ENCODE data around the gene ADAMTS4. TPM values are rescaled to one million over a fixed set of nuclear protein-coding genes. Genes with fewer than 3 reads are reported as not detected.

Gene ADAMTS4
- total RNA-seq, 1 experiment from 2014 or later, result 0.67 TPM

DNA sequence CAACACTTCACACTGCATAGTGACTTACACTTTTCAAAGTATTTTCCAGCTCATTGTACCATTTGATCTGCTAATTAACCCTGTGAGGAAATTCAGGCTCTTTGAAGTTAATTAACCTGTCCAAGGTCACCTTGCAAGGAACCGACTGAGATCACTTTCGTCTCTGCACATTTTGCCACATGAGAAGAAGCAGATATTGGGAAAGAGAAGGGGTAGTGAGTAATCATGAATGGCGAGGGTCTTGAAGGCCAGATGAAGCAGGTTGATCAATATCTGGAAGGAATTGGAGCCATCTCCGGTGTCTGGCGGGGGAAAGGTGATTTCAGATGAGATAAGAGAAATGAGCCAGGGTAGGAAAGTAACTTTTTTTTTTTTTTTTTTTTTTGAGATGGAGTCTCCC, 21.1 kb upstream of the ADAMTS4 start:
- DNase-seq (ENCODE audit: low read depth), result no peak

DNA sequence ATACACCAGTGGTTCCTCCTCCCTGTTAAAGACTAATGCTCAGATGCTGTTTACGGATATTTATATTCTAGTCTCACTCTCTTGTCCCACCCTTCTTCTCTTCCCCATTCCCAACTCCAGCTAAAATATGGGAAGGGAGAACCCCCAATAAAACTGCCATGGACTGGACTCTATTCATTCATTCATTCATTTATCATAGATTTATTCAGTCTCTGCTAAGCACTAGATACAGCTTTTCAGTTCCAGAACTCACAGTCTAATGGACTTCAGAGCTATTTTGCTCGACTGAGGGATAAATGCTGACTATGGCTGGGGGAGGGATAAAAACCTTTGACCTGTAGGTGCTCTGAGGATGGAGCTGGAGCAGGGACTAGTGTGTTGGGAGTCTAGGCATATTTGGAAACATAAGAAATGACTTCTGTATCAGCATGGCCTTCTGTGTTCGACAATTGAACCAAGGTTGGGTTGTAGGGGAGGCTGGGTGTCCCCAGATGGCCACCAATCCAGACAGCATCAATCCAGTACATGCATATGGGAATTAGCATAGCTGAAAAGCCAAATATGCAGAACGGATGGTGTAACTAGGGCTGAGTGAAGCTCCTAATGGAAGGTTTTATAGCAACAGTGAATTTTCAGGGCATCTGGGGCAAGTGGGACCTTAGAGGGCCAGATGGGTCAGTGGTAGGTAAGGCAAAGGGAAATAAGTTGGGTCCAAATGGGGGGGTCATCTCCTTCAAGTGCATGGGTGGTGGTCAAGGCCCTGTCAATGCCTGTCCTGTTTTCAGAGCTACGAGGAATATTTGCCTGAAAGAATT, 20.4 kb upstream of the ADAMTS4 start:
- DNase-seq (ENCODE audit: low read depth), result no peak

DNA sequence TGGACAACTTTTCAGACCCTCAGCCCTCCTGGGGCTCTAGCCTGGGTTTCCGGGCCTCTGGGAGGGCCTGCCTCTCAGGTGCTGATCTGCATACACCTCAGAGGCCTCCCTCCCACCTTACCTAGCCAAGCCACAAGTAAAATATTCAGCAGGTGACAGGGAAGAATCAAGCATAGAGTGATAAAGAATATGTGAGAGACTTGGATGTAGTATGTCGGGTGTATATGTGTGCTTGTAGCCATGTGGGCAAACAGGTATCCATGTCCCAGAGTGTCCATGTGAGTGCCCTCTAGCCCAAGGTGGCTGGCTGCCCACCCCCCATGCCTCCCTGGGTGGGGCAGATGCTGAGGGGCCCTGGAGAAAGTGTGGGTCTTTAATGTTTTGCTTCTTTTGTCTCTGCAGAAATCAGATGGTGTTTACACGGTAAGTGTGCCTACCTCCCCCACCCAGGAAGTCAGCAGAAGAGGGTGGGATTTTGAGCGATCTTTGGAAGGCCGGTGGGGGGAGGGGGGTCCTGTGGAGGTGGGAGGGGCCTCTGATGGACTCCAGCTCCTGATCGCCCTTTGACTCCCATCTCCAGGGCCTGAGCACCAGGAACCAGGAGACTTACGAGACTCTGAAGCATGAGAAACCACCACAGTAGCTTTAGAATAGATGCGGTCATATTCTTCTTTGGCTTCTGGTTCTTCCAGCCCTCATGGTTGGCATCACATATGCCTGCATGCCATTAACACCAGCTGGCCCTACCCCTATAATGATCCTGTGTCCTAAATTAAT, 19.6 kb upstream of the ADAMTS4 start:
- DNase-seq (ENCODE audit: low read depth), result no peak

DNA sequence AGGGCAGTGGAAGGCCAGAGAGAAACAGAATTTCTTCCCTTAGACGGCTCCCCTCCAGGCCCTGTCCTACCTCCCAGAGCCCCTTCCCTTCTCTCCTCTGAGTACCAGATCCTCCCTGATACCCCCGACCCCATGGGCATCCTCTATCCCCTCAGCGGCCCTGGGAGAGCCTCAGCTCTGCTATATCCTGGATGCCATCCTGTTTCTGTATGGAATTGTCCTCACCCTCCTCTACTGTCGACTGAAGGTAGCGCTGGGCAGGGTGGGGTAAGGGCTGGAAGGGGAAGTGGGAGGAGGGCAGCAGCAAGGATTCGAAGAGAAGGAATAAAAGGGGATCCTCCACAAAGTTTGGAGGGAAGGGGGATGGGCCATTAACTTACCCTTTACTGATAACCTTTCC, 19.0 kb upstream of the ADAMTS4 start:
- no peak for DNase-seq (ENCODE audit: low read depth)

DNA sequence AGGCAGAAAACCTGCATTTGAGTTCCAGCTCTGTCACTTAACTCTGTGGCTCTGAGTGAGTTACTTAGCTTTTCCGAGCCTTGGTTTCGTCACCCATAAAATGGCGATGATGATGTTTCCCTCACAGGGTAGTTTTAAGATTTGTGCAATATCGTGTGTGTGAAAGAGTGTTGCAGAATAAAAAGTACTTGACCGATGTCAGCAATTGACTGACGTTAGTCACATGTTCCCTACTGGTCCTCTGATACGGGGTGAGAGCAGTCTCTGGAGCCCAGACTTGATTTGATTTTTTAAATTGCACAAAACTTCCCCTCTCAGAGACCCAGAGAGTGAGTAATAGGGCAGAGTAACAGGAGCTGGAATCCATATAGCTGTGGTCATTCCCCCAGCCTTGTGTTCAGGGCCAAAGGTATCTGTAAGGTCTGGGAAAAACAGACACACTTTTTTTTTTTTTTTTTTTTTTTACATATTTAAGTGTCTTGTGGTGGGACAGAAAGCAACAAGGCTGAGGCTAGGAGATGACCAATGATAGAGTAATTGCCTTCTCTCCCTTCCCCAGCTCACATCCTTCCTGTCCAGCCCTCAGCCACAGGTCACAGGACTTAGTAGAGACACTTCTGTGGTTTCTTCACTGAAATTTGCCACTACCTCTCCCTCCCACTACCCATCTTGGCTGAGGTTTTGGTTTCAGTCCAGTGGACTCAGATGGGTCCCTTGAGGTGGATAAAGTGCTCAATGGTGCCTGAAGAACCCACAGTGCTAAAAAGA, 18.3 kb upstream of the ADAMTS4 start:
- DNase-seq (ENCODE audit: low read depth), result peak; percentile 78

DNA sequence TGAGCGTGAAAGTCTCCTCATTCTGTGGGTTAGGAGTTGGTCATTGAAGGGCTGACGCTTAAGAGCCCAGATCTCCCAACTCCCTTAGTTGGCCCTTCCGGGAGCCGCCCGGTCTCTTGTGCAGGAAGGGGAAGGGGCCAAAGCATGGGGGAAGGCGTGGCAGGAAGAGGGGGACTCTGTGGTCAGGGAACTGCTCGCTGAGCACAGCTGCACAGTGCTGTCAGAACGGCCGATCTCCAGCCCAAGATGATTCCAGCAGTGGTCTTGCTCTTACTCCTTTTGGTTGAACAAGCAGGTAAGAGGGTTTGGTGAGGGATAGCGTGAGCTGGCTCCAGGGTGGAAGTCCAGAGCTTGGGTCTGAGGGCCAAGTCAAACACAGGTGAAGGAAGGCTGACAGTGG, 16.2 kb upstream of the ADAMTS4 start, which contains the start of gene FCER1G:
Gene FCER1G, plus strand, starts transcription at position 220 of the 400 bp plus-strand sequence. Its CDS starts 27 bp downstream, at position 247.
- no peak for DNase-seq (ENCODE audit: low read depth)

DNA sequence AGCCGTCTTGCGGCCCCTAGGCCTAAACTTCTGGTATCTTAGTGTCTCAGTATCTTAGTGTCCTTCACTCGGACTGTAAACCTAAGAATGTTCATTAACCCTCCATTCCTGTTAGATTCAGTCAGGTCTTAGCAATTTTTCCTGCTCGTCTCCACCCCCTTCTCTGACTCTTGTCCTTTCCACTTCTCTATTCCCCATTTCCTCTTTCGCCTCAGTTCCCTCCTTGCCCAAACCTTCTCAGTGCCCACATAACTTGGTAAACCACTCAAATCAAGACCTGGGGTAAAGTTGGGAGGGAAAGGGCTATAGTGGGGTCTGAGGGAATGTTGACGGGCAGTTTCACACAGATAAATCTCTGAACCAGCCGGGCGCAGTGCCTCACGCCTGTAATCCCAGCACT, 15.5 kb upstream of the ADAMTS4 start:
- no peak for DNase-seq (ENCODE audit: low read depth)

DNA sequence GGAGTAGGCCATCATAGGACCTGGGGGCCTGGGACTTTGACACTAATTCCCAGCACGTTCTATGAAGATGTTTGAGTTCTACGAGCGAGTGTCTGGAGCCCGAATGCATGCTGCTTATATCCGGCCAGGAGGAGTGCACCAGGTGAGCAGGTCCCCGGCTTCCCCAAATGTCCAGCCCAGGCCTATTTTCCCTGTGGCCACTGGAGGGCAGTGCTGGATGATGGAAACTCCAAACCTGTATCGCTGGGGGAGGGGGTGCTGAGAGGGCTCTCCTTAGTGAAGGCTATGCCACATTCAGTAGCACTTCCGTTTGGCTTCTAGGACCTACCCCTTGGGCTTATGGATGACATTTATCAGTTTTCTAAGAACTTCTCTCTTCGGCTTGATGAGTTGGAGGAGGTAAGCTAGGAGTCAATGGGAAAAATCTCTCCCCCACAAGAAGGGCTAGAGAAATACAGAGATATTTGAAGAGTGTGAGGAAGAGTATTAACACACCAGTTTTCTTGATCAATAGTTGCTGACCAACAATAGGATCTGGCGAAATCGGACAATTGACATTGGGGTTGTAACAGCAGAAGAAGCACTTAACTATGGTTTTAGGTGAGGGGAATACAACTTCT, 11.0 kb upstream of the ADAMTS4 start:
- peak; percentile 78 for DNase-seq (ENCODE audit: low read depth)

DNA sequence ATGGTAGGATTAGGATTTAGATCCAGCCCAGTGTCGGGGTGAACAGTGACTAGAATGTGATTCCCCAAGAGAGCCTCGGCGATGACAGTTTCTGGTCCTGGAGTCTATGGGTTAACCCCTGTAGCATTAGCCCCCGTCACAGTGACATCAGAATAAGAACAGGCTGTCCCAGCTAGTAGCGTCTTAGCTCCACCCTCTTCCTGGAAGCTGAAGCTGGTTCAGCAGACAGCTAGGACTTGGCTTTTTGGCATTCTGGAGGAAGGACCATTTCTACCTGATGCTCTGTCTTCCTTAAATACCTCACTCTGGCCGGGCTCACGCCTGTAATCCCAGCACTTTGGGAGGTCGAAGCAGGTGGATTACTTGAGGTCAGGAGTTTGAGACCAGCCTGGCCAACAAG, 8.3 kb upstream of the ADAMTS4 start:
- DNase-seq (ENCODE audit: low read depth), result no peak

DNA sequence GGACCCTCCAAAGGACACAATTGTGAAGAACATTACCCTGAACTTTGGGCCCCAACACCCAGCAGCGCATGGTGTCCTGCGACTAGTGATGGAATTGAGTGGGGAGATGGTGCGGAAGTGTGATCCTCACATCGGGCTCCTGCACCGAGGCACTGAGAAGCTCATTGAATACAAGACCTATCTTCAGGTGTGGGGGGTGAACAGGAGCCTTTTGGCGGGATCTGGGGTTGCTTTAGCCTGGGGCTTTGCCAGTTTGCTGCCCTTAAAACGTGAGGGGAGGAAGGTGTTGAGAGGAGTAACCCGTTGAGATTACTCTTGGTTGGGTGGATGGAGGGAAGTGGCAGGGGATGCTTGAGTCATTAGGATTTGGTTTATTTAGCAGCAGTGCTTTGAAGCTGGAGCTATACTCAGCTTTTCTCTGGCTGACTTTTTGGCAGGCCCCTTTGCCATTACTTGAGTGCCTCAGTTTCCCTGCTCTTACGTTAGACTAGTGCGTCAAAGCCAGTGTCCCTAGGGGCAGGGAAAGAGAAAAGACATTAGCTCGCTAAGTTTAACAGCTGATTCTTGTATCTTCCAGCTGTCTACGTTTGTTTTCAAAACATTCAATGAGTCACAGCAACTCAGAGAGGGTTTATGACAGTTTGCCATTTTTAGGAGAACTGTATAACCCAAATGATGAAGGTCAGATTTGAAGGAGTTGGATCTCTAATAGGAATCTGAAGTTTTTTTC, 7.7 kb upstream of the ADAMTS4 start:
- no peak for DNase-seq (ENCODE audit: low read depth)

DNA sequence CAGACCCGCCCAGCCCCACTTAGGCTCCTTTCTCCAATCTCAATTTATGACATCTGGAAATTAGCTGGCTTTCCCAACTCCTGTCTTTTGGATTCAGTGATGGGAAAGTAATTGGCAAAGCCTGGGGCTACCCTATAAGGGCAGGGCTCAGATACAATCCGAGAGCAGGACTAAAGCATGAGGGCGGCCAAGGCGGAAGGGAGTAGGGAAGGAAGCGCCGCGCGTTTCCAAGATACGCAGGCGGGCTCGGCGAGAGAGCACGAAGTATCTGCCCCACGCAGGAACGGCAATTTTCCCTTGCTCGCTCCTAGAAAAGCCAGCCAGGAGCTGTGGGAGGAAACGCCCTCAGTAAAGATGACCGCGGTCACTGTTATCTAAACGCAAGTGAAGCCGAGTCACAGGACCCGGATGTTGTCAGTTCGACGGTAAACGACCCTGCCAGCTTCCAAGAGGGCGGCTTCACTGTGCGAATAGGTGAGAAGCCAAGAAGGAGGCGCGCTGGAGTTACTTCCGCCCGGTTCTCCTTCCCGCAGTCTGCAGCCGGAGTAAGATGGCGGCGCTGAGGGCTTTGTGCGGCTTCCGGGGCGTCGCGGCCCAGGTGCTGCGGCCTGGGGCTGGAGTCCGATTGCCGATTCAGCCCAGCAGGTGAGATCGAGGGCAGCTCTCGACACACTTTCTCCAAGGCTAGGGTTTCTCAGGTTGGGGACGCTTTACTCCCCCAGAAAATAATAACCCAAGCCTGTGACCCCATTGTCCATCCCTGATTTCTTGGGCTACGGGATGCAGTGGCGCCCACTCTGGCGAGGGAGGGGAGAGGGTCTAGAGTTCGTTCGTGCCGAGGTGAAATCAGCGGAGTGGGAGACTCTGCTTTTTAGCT, 3.2 kb upstream of the ADAMTS4 start, which contains the start of gene NDUFS2:
Gene NDUFS2, plus strand, starts transcription at position 532 of the 877 bp plus-strand sequence. Its CDS starts 19 bp downstream, at position 551.
- DNase-seq (ENCODE audit: low read depth), result peak; percentile 99

DNA sequence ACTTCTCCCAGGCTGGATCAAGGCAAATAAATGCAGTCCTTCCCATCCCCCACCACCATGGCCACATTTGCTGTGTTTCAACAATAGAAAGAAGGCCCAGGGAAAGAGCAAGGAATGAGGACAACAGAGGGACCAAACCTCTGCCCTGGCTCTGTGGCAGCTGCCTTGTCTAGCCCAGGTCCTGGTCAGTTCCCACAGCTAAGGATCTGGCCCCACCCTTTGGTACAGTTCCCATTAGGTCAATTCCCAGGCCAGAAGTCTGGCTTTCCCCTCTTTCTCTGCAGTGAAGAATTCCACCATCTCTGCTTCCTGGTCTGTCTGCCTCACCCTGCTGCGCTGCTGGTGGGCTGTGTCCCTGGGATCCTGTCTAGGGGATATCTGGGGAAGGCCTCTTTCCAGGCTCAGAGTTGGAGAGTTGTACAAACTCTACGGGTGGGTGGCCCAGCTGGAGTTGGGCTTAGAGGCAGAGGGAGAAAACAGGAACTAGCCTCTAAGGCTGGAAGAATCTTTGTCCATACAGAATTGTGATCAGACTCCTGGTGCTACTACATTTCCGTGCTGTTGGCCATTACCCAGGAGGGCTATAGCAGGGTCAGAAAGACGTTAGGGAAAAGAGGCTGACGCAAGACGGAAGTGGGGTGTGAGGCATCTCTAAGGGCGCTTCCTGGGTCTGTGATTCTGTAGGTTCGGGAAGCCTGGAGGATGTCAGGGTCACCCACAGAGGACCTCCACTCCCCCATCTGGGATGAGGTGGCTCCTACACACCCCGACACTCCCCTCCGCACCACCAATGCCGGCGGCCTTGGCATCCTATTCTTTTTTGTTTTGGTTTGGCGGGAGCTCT, 2.4 kb upstream of the ADAMTS4 start:
- DNase-seq (ENCODE audit: low read depth), result peak; percentile 79

DNA sequence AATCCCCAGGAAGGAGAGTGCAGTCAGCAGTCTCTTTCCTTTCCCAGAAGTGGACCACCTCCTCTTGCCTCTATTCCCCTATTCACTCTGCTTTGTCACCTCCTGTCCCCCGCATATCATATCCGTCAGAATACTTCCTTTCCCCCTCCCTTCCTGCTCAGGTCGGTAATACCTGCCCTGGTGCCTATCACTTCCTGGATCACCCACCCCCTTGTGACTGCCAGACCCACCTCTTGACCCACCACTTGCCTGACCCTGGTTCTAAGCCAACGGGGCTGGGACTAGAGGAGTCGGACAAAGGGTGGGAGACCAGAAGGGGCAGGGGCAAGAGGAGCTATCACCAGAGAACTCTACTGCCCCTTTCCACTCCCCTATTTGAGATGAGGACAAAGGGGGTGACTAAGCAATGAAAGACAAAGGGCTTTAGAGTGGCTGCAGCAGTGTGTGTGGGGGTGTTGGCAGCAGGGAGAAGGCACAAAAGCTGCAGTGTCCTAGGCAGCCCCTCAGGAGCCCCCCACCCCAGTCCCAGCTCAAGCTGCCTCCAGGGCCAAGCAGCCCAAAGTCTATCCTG, 1.7 kb upstream of the ADAMTS4 start:
- DNase-seq (ENCODE audit: low read depth), result no peak

DNA sequence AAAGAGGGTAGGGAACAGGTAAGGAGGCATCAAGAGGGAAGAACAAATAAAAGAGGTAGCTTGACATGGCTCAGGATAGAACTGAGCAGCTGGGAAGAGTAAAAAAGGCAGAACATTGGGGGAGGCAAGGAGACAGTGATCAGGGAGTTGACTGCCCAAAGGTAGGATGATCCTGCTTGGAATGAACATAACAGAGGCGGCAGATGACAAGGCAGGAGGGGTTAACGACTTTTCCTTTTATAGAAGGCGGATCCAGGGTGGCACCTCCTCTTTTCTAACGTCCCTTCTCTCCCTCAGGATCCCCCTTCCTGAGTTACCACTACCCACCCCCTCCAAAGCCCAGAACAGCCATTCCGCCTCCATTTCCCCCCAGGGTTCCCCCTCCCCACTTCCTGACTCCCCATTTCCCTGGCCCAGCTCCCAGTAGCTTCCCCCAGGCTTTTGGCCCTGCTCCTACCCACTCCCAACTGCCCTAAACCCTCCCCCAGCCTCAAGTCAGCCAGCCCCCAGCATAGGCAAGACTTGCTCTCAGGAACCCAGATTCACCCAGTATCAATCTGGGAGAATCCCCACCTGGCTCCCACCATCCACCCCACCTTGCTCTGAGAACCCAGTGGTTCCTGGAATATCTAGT, 769 bp upstream of the ADAMTS4 start:
- DNase-seq (ENCODE audit: low read depth), result no peak

DNA sequence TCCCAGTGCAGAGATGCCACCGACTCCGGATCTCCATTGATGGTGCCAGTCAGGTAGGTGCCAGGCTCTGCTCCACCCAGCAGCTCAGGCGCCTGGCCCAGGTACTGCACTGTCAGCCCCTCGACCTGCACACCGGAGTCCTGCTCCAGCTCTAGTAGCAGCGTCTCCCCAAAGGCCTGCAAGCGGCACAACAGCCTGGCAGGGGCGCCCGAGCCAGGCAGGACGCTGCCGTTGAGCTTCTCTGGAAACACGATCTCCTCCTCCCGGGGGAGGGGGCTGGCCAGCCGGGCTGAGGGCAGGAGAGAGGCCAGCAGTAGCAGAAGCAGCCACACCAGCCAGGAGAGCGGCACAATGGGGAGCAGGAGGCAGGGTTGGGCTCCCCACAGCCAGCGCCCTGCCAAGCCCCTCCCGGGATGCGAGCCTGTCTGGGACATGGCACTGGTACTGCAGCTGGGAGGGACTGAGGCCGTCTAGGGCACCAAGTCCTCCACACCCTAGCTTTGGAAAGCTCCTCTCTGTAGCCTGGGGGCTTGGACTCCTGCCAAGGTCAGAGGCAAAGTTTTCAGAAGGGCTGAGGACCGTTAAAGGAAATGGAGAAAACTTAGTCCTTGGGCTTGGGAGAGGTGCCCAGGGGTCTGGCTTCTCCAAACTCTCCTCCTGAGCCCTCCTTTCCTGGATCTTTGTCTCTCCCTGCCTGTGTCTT, 509 bp downstream of the ADAMTS4 start:
- peak; percentile 76 for DNase-seq (ENCODE audit: low read depth)

DNA sequence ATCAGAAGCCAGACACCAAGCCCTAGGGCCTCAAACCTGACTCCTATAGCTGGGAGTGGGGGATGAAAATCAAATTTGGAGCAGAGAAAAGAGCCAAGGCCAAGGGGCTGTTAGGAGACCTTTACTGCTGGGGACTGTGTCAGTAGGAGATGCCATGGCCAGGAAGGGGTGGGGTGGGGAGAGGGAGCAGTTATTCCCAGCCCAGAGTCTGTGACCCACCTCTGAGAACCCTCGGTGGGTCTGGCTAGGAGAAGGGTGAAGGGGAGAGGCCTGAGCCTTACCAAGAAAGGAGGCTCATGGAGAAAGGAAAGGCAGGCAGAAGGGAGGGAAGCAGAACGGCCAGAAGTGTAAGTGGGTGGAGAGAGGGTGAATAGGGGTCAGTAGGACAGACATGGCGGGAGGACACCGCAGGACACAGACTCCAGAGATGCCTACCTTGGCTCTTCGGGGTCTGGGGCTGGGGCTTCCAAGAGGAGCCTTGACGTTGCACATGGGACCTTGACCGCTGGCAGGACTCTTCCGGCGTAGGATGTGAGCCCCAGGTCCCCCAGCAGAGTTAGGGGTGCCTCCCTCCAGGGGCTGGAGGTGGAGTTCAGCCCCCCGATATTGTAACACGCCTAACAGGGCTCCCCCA, 1.2 kb downstream of the ADAMTS4 start:
- DNase-seq (ENCODE audit: low read depth), result no peak

Measured in M059J (cell line).